GM19025 (cell line): ENCODE measurements around the gene CYTH2.

Experiments used
- ATAC-seq: cut with Tn5 transposase; IDR thresholded peaks from one replicate; pipeline ENCODE4 v1.9.1; 2021; ENCODE audit warnings: mild to moderate bottlenecking, low read depth, moderate library complexity; ENCODE audit not compliant: unreplicated experiment

Gene CYTH2

GRCh38 chr19:48452289-48453190 lies 16.6 kb upstream of the CYTH2 start:
- no peak for ATAC-seq

DNA sequence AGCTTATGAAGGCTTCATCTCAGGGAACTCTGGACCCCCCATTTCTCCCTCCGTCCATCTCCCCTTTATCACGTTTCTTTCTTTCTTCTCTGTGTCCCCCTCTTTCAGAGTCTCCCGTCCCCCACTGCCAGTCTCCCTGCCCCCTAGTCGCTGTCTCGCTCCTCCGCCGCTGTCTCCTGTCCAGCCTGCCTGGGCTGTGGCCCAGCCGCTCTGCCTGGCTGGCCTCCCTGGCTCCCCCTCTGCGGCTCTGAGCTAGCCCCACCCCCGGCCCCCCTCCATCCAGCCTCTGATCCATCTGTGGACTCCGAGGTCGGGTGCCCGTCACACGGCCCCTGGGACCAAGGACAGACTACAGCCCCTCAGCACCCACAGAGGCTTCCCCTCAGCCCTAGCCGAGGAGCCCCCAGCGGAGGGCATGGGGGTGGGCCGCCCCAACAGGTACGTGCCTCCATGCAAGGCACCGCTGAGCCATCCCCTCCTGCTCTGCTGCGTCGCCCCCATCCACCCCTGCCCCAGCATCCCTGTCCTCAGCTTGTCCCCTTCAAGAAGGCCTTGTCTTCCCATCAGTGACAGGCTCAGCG lies 14.9 kb upstream of the CYTH2 start:
- no peak for ATAC-seq

DNA sequence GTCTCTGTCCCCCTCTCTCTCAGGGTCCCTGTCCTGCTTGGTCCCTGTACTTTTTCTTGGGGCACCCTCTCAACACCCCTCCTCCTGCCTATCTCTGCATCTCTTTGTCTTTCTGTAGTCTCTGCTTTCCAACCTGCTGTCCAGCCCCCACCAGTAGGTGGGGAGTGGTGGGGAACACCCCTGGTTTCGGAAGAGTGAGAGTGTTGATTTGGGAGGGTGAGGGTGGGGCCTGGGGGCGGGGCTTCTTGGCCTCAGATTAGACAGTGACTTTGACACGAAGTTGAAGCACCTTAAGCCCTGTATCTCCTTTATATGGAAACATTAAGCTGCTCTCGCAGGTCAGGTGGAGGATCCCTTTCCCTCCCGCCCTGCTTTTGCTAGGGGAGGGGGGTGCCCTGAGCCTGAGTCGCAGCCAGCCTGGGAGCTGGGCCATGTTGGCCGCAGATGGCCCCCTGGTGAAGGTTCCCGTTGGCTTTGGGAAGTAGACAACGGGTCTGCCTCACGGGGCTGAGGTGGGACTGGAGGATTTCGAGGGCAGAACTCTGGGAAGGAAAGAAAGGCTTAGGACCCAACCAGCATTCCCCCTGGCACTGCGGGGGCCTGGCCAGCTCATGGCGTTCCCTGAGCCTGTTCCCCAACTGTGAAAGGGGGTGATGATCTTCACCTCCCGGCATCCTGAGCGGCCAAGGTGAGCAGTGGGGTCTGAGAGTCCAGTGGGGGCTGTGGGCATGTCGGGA lies 13.8 kb upstream of the CYTH2 start, which contains the start of gene KCNJ14:
Gene KCNJ14 (plus strand): TSS at position 404 of the 737 bp plus-strand sequence. CDS start 6,151 bp downstream, outside the sequence.
- ATAC-seq, result no peak

DNA sequence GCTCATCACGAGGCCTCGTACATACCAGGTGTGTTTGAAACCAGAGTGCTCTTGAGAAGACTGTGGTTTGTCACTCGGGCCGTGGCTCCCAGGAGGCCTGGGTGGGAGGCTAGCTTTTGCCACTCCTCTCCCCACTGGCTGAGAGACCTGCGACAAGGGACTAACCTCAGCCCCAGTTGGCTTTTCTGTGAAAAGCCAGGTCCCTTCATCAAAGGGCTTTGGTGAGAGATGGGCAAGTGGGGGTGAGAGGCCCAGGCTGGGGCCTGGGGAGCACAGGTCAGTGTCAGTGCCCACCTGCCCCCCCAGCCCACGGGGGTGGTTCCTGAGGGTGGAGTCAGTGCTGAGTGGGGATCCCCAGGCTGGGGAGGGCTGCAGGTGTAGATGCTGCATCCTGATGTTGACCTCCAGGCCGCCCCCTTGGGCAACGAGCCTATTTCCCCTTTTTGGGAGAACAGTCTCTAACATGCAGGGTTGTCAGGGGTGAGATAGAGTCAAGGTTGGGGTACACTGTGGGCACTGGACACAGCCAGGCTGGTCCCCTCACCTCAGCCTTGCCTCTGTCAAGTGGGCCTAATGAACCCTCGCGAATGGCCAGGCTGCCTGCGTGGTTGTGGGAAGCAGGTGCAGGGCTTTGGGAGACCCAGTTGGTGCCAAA lies 13.1 kb upstream of the CYTH2 start:
- no peak for ATAC-seq

DNA sequence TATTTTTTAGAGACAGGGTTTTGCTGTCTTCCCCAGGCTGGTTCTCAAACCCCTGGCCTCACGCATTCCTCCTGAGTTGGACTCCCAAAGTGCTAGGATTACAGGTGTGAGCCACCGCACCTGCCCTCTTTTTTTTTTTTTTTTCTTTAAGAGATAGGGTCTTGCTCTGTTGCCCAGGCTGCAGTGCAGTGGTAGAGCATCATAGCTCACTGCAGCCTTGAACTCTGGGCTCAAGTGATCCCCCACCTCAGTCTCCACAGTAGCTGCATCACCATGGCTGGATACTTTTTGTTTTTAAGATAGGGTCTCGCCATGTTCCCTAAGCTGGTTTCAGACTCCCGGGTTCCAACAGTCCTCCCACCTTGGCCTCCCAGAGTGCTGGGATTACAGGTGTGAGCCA lies 12.3 kb upstream of the CYTH2 start:
- ATAC-seq, result no peak

DNA sequence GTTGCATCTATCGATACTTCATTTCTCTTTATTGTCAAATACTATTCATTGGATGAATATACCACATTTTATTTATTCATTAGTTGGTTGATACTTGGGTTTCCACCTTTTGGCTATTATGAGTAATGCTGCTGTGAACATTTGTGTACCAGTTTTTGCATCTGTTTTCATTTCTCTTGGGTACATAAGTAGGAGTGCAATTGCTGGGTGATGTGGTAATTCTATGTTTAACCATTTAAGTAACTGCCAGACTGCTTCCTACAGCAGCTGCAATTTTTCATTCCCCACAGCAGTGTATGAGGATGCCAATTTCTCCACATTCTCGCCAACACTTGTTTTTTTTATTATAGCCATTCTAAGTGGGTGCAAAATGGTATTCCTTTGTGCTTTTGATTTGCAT lies 11.2 kb upstream of the CYTH2 start:
- ATAC-seq, result no peak

DNA sequence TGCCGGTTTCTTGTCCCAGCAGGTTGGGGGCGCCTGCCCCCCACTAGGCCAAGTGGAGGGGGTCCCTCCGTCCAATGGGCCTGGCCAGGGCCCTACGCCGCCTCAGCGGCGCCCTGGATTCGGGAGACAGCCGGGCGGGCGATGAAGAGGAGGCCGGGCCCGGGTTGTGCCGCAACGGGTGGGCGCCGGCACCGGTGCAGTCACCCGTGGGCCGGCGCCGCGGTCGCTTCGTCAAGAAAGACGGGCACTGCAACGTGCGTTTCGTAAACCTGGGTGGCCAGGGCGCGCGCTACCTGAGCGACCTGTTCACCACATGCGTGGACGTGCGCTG lies 7.6 kb upstream of the CYTH2 start:
- ATAC-seq, result no peak

- no peak for ATAC-seq
Observed at GRCh38 chr19:48461982-48462655, 7.0 kb upstream of the CYTH2 start.

GRCh38 chr19:48465215-48465614 lies 4.0 kb upstream of the CYTH2 start:
- ATAC-seq, result no peak

- no peak for ATAC-seq
Observed at GRCh38 chr19:48466561-48467325, 2.4 kb upstream of the CYTH2 start.

DNA sequence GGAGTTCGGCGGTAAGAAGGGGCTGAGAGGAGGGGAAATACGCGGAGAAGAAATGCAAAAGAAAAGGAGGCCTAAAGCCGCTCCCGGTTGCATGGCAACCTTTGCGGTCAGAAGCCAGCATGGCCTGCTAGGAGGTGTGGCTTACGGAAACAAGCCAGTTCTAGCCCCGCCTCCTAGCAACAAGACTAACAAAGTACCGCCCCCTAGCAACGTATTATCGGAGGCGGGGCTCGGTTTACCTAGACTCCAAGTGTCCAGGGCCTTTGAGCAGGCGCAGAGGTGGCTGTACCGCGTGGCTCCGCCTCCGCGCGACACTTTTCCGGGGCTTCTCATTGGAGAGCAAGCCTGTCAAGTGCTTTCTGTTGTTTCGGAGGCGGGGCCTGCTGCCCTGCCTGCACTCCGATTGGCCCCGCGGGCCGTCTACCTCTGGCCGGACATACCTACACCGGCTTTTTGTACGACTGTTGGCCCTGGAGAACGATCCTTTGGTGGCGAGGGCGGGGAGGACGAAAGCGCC lies 339 bp upstream of the CYTH2 start:
- ATAC-seq, result peak; percentile 94

- ATAC-seq, result no peak
Observed at GRCh38 chr19:48469934-48470680, 938 bp downstream of the CYTH2 start.

DNA sequence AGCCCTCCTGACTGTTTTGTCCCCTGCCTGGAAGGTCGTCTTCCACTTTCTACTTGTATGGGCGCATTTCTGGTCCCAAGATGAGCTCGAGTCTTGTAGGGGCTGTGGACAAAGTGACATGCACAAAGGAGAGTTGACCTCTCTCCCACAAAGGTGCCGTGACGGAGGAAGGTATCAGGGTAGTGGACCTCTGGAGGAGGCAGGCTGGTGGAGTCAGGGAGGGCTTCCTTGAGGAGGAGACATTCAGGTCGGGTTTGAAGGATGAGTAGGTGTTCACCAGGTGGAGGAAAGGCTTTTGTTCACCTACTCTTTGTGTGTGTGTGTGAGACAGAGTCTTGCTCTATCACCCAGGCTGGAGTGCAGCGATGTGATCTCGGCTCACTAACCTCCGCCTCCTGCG lies 1.7 kb downstream of the CYTH2 start:
- no peak for ATAC-seq

DNA sequence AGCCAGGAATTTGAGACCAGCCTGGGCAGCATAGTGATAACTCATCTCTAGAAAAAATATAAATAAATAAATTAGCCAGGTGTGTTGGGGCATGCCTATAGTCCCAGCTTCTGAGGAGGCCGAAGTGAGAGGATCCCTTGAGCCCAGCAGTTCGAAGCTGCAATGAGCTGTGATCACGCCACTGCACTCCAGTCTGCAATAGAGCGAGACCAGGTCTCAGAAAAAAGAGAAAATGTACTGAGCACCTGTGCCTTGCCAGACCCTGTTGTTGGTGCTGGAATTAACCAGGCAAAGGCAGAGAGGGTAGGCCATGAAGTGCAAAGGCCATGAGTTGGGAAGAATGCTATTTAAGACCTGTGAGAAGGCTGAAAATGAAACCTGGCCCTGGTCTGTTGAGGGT lies 2.7 kb downstream of the CYTH2 start:
- ATAC-seq, result no peak

GRCh38 chr19:48473161-48473966 lies 4.2 kb downstream of the CYTH2 start:
- ATAC-seq, result no peak

- ATAC-seq, result no peak
Observed at GRCh38 chr19:48474084-48474592, 5.0 kb downstream of the CYTH2 start.

DNA sequence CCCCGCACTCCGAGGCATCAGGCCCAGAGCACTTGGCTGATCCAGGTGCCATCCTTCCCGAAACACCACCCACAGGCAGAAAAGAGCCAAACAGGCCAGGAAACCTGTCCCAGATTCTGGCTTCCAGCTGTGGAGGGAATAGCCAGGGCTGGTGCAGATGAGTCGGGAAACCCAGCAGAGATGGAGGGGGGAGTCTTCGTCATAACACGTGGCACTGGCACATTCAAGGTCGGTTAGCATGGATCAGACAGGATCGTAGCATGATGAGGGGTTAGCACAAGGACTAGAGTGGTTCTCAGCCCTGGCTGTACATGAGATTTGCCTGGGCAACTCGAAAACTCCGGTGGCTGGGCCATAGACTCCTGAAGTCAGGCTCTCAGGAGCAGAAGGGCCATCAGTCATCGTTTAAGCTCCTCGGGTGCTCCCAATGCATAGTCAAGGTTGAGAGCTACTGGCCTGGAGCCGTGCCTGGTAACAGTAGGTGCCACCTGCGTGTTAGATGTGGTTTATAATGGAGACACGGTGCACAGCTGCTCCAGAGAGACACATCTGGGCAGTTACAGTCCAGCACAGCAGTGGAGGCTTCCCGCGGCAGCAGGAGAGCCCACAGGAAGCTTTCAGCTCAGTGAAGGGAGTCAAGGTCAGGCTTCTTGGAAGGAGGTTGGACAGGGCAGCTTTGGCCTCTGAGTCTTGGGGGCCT lies 6.3 kb downstream of the CYTH2 start:
- no peak for ATAC-seq
